ENCODE results near the gene TFAP2E.

TFAP2E gene

GRCh38 chr1:35573198-35574124, at the start of gene TFAP2E:
Gene TFAP2E, plus strand, starts transcription at chr1:35573314. Its CDS starts 264 bp downstream, at chr1:35573578.
- no peak for DNase-seq

- no peak for DNase-seq
Measured at GRCh38 chr1:35524106-35524505, 49.0 kb upstream of the TFAP2E start.

GRCh38 chr1:35530168-35530567, 42.9 kb upstream of the TFAP2E start:
- no peak for DNase-seq

- DNase-seq: no peak
Measured at GRCh38 chr1:35530946-35531345, 42.2 kb upstream of the TFAP2E start.

GRCh38 chr1:35531368-35531767, 41.7 kb upstream of the TFAP2E start:
- DNase-seq: no peak

- no peak for DNase-seq
Measured at GRCh38 chr1:35532497-35533223, 40.5 kb upstream of the TFAP2E start.

- no peak for DNase-seq
Measured at GRCh38 chr1:35533586-35533985, 39.5 kb upstream of the TFAP2E start.

GRCh38 chr1:35535243-35535642, 37.9 kb upstream of the TFAP2E start:
- DNase-seq: no peak

GRCh38 chr1:35536556-35537162, 36.5 kb upstream of the TFAP2E start:
- no peak for DNase-seq

GRCh38 chr1:35537806-35538205, 35.3 kb upstream of the TFAP2E start:
- DNase-seq: no peak

- peak; percentile 55 for DNase-seq
Measured at GRCh38 chr1:35539073-35539823, 33.9 kb upstream of the TFAP2E start.

- no peak for DNase-seq
Measured at GRCh38 chr1:35539824-35540261, 33.3 kb upstream of the TFAP2E start.

- peak; percentile 70 for DNase-seq
Measured at GRCh38 chr1:35544976-35545375, 28.1 kb upstream of the TFAP2E start.

GRCh38 chr1:35546614-35547013, 26.5 kb upstream of the TFAP2E start:
- DNase-seq: no peak

GRCh38 chr1:35553851-35554250, 19.3 kb upstream of the TFAP2E start:
- DNase-seq: no peak

- DNase-seq: no peak
Measured at GRCh38 chr1:35554266-35555211, 18.6 kb upstream of the TFAP2E start.

GRCh38 chr1:35555212-35555584, 17.9 kb upstream of the TFAP2E start:
- DNase-seq: no peak

- DNase-seq: no peak
Measured at GRCh38 chr1:35555601-35556477, 17.3 kb upstream of the TFAP2E start.

- no peak for DNase-seq
Measured at GRCh38 chr1:35556484-35557117, 16.5 kb upstream of the TFAP2E start.

- DNase-seq: peak; percentile 75
Measured at GRCh38 chr1:35557118-35557610, 15.9 kb upstream of the TFAP2E start, which contains the start of gene KIAA0319L. Gene KIAA0319L, minus strand, starts transcription at chr1:35557403. Its CDS starts 2,912 bp downstream, at chr1:35554491.

Data from CD4-positive, alpha-beta T cell treated with Interleukin-4 for 4 hours (primary cell).